ENCODE data around the gene GINS2.

Gene GINS2

DNA sequence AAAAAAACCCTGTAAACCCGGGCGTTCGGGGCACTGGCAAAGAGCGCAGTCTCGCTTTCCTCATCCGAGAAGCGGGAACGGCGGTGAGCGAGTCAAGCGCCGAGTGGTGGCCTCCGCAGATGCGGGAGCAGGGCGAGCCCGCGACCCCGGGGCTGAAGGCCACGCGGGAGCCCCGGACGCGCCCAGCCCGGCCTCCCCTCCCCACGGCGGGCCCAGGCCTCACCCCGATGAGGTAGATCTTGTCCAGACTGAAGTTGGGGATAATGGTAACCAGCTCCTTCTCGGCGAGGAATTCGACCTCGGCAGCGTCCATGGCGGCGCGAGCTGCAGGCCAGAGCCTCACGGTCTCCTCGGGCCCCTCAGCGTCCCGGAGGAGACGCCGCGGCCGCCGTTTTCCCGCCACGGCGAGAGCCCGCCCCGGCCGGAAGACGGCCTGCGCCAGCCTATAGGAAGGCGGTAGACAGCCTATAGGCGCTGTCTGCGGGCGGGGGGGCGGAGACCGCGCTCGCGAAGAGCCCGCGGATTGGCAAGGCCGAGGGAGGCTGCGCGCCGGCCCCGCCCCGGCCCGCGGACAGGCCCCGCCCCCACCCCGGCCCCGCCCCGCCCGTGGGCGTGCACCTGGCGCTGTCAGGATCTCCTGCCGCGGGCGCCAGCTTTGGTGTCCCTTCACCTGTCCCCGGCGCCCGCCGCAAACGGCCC is at the start of gene GINS2:
GINS2 (minus strand) TSS at position 369 of the 699 bp plus-strand sequence; CDS start at position 313, 56 bp downstream.
- peak; percentile 88 for DNase-seq (ENCODE audit: low read depth)

DNA sequence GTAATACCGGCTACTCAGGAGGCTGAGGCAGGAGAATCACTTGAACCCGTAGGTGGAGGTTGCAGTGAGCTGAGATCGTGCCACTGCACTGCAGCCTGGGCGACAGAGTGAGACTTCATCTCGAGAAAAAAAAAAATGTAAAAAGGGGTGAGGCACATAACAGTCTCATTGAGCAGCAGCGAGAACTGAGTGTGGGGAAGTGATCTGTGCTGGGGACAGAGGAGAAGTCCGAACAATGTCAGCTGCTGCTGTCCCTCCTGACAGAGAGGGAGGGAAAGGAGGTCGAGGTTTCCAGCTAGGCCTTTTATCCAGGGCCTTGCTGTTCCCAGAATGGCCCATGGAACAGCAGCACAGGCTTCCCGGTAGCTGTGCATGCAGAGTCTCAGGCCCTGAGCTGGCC is 48.2 kb upstream of the GINS2 start:
- DNase-seq (ENCODE audit: low read depth): no peak

DNA sequence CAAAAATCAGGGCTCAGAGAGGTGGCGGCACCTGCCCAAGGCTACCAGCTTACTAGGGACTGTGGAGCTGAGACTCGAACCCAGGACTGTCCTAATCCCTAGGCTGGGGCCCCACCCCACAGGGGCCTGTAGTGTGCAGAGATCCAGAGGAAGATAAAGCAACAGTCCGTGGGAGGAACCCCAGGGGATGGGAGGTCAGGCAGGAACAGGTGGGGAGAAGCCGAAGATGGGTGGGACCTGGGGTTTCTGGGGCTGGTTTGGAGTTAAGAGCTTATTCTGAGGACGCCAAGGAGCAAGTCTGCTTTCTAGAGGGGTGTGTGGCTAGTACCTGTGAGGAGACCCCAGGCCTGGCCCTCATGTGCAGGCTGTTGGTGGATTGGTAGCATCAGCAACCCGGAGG is 47.2 kb upstream of the GINS2 start:
- DNase-seq (ENCODE audit: low read depth): no peak

DNA sequence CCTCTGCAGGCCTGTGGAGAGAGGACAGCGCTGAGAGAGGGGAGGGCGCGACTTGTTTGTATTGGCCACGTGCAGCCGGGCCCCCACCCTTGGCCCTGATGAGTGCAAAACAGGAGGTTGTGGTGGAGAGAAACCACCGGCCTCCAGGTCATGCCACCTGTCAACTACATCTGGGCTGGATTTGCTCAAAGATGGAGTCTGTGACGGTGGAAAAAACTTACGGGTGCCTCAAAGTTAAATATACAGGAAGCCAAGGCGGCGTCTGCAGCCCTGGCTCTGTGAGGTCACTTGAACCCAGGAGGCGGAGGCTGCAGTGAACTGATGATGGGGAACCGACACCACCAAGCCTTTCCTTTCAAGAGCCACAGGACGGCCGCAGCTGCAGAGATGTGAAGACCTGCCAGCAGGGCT is 46.5 kb upstream of the GINS2 start:
- DNase-seq (ENCODE audit: low read depth): no peak

DNA sequence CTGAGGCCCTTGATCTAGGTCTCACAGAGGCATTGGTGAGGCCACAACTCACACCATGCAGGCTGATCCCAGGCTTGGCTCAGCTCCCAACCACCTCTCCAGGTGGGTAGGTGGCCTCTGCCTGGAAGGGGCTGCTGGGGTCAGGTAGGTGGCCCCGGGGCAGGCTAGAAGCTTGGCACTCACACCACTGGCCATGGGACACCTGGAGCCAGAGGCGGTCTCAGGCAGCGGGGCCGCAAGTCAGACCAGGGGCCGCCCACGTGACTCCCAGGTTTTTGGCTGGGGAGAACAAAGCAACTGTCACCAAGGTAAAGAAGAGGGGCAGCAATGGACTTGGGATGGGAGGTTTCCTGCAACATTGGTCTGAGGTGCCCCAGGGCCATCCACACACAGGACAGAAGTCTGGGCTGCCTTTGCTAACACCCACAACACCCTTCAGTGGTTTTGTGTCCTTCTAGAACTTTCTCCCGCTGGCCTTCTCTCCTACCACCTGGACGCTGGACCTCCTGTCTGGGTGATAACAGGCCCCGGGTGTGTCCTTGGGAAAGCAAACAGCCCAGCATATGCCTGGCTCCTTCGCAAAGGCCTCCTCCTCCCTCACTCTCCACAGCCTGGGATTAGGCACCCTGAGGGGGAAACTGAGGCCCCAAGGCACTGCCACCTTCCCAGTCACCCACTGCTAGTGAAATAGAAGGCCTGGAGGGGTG is 45.7 kb upstream of the GINS2 start:
- no peak for DNase-seq (ENCODE audit: low read depth)

DNA sequence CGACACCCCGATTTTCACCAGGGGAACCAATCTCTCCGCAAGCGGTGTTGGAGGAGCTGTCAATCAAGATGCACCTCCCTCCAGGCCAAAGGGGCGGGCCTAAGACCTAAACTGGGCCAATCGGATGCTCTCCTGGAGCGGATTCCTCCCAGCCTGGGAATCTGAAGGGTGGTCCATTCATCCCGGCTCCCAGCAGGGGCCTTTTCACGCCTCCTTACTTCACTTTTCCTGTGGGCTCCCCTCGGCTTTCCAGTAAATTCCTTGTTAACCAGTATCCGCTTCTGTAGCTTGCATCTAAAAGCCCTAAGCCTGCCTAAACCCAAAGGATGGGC is 45.1 kb upstream of the GINS2 start:
- no peak for DNase-seq (ENCODE audit: low read depth)

DNA sequence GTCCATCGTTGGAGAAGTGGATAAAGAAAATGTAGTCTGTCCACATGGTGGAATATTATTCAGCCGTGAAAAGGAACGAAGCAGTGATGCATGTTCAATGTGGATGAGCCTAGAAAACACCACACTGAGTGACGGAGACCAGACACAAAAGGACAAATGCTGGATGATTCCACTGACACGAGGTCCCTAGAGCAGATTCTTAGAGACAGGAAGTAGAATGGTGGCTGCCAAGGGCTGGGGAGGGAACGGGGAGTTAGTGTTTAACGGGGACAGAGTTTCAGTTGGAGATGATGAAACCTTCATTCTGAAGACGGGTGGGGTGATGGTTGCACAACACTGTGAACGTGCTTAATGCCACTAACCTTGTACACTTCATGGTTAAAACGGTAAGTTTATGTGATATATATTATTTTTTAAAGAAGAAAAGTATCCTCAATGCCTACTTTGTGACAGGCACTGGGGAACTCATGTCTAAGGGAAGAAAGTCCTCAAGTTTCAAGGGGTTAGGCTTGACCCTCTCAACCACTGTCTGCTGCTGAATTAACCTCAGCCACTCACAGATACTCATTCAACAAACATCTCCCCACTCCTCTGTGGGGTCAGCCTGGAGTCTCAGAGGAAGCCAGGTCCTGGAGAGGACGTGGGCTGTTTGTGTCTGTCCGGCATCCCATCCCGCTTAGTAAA is 44.5 kb upstream of the GINS2 start:
- no peak for DNase-seq (ENCODE audit: low read depth)

DNA sequence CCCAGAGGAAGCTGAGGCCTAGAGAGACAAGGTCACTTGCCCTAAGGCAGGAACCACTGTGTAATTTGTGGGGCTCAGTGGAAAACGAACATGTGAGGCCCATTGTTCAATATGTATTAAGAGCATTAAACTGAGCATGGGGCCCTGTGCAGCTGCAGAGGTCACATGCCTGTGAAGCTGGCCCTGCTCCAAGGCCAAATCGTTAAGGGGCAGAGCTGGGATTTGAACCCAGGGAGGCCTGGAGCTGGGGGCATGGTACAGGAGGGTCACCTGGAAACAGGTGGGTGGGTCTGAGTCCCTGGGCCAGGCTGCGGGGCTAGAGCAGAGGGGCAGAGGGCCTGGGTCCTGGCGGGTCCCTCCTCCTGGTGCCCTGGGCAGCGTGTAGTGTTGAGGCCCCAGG is 42.4 kb upstream of the GINS2 start:
- DNase-seq (ENCODE audit: low read depth): no peak

DNA sequence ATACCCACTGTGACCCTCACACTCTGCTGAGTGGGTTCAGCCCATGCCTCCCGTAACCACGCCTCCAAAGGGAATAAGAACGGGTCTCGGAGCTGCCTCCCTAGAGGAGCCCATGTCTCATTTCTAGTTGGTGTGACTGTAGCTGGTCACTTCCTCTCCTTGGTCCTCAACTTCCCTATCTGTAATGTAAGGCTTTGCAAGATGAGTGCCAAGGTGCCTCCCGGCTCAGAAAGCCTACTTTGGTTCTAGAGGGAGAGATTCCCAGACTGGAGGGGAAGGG is 41.4 kb upstream of the GINS2 start:
- DNase-seq (ENCODE audit: low read depth): no peak

DNA sequence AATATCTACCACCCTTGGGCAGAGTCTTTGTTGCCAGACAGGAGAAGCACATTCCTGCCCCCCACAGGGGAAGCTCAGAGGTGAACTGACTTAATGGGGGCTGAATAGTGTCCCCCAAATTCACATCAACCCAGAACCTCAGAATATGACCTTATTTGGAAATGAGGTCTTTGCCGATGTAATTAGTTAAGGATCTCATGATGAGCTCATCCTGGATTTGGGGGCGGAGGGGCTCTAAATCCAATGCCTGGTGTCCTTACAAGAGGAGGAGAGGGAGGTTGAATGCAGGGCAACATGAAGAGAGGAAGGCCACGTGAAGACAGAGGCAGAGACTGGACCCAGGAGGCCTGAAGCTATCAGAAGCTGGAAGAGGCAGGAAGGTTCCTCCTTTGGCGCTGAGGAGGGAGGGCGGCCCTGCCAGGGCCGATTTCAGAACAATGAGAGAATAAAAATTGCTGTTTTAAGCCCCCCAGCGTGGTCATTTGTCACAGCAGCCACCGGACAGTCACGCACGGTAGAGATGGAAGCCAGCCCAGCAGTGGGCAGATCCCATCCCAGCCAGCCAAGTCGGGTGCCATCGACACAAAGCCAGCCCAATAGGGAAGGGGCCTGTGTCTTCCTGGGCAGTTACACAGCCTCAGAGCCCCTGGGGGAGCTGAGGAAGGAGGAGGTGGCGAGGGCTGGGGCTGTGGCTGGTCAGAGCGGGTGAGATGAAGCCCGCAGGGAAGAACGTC is 40.9 kb upstream of the GINS2 start:
- DNase-seq (ENCODE audit: low read depth): no peak

DNA sequence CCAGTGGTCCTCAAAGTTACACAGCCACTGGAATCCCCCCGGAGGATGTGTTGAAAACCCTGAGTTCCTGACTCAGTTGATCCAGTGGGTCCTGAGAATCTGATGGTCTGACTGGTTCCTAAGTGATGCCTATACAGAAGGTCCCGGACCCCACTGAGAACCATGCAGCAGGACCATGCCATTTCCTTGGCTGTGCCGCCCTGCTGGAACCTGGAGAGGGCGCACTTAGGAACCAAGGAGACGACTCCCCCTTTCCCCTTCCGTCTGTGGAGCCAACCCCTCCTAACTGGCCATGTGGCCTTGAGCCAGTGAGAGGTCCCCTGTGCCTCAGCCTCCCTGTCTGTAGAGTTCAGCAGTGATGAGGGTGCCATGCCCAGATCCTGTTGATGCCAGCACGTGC is 40.1 kb upstream of the GINS2 start:
- no peak for DNase-seq (ENCODE audit: low read depth)

DNA sequence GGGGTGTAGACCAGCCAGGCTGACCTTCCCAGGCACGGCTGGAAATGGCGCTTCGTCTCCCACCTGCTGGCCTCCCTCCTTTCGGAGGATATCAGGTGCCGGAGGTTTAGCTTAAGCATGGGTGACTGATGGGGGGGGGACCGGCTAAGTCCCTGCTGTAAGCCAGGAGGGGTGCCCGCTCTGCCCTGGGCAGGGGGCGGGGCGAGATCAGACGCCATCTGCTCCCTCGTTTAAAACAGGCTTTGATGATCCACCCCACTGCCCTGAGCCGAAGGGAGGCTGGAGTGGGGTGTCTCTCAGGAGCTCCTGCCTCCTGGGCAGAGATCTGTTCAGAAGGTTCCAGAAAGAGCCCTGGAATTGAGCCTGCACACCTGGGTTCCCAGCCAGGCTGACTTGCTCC is 36.2 kb upstream of the GINS2 start:
- no peak for DNase-seq (ENCODE audit: low read depth)

DNA sequence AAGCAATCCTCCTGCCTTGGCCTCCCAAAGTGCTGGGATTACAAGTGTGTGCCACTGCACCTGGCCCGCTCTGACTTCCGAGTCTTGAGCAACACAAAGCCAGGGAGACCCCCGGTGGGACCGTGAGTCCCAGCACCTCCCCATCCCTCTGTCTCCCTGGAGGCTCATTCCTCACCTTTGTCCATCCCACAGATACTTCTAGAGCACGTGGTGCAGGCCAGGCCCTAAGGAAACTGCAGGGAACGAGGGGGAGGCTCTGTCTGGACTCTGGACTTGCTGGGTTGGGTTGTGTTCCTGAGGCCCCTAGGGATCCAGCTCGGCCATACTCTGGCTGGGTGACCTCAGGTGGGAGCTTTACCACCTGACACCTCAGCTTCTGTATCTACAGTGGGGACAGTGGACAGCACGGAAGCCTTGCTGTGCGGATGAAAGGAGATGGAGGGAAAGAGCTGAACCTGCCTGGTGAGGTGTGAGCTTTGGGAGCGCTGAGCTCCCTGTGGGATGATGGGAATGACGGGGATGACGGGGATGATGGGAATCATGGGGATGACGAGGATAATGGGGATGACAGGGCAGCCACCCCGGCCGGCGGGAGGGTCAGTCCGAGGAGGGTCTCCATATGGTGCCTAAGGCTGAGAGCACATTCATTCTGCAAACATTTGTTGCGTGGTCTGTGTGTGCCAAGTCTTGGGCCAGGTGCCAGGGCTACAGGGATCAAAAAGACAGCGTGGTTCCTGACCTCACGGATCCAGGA is 35.5 kb upstream of the GINS2 start:
- DNase-seq (ENCODE audit: low read depth): no peak

DNA sequence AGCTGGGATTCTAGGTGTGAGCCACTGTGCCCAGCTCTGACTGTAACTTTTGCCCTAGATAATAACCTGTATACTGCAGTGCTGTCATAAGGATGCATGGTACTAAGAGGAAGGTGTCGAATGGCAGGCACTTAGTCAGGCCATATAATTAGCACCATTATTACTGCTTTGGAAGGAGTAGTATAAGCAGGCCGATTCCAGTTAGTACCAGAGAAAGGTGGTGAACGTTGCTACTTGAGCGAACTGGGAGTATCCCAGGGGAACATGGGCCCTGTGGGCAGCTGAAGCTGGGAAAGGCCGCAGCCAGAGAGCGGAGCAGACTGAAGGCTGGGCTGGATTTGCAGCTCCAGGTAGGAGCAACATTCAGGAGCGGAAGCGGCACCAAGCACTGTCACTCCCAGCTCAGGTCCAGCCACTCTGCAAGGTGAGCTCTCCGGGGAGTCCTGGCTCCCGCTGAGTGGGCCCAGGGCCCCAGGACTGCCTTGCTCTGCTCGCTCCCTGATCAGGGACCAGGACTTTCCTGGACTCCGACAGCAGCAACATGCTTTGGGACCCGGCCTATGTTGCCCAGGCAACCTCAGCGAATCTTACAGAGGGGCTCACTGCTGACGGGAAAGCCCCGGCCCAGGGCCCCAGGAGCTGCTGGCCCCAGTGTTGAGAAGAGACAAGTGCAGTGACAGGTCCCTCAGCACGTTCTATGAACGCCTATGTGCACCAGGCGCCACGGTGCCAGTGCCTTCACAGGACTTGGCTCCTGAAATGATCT is 33.6 kb upstream of the GINS2 start:
- no peak for DNase-seq (ENCODE audit: low read depth)

DNA sequence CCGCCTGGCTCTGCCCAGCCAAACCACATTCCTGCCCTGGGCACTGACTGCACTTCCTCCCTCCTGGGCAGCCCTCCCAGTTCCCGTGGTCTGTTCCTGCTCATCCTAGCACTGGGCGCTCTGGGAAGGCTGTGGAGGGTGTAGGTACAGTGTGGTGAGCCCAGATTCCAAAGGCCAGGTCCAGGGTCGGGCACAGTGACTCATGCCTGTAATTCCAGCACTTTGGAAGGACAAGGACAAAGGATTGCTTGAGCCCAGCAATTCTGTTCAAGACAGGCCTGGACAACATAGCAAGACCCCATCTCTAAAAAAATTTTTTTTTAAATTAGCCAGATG is 31.5 kb upstream of the GINS2 start:
- no peak for DNase-seq (ENCODE audit: low read depth)

DNA sequence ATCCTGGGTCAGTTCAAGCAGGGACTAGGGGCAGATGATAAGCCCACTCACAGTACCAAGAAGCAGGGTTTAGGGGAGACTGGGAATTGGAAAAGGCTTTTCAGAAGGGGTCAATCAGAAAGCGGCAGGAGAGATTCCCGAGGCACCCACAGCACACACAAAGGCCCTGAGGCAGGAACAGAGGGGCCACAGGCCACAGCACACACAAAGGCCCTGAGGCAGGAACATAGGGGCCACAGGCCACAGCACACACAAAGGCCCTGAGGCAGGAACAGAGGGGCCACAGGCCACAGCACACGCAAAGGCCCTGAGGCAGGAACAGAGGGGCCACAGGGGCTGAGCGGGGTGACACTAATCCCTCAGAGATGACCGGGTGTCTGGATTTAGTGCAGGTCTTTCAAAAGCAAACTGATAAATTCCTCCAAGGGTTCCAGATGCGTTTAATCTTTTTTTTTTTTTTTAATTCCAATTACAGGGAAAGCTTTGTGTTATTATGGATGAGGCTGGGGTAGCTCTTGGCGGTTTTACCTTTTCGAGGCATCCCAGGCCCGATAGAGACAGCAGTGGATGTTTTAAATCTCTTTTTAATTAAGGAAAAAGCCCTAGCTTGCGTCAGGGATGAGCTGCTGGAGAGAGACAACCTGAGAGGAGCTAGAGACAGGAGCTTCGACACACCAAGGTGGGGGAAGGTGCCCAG is 31.0 kb upstream of the GINS2 start:
- no peak for DNase-seq (ENCODE audit: low read depth)

DNA sequence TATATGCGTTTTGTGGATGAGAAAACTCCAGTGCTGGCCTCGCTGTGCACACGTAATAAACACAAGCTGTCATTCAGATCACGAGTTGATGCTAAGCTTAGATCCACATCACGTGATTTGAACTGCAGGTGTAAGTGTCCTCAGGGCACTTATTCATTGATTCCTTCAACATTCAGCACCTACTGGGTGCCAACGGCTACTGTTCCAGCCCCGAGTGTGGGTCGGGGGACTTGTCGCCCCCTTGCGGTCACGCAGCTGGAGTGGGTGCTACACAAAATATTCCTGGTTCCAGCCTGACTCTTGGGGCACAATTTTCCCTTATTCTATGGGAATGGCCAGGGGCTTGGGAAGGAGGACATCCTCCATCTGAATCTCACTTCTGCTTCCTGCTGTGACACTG is 29.9 kb upstream of the GINS2 start:
- no peak for DNase-seq (ENCODE audit: low read depth)

DNA sequence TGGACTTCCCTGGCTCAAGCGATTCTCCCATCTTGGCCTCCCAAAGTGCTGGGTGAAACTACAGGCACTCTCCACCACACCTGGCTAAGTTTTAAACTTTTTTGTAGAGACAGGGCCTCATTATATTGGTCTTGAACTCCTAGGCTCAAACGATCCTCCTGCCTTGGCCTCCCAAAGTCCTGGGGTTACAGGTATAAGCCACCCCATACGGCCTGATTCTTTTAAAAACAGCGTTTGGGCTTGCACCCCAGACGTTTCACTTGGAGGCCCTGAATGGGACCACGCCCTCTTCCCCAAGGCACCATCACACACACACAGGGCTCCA is 29.4 kb upstream of the GINS2 start:
- DNase-seq (ENCODE audit: low read depth): no peak

DNA sequence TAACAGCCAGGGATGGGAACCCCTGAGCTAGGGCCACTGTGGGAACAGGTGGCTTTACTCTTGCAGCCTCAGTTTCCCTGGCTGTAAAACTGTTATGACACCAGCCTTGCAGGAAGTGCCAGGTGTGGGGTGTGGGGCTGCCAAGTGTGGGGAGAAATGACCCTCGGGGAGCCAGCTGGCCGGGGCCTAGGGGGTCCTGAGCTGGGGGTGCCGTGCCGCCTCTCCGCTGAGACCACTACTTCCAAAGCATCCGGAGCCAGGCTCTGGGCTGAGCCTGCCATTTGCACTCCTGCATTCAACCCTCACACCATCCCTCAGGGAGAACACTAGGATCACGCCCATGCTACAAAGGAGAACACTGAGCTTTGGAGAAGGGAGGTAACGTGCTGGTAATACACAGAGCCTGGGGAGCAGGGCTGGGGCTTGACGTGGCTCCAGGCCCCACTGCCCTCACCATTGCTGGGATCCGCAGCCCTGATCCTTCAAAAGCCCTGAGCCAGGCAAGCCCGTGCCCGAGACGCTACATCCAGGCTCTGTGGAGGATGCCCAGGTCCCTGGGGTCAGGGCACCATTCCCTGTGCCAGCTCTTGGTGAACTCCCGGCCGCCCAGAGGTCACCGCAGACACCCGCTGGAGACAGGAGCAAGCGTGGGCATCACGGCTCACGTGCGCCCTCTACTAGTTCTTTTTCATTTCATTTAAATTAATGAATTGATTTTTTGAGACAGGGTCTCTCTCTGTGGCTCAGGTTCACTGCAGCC is 28.8 kb upstream of the GINS2 start:
- peak; percentile 40 for DNase-seq (ENCODE audit: low read depth)

DNA sequence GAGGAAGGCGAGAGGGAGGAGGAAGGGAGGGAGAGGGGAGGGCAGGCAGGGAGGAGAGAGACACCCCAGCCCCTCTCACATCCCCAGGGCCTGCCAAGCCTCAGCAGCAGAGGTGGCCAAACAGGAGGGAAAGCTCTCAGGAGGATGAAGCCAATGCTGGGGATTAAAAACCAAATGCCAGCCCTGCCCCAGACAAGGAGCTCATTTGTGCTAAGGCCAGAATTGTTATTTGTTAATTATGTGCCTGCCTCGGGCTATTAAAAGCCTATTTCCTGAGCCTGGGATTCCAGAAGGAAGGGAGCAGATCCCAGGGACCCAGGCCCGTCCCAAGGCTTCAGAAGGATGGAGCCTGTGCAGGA is 27.9 kb upstream of the GINS2 start:
- no peak for DNase-seq (ENCODE audit: low read depth)
